ENCODE measurements around the gene SAMM50. TPM values are rescaled to one million over a fixed set of nuclear protein-coding genes. Genes with fewer than 3 reads are reported as not detected.
A peak's percentile ranks its signal among the peaks of the same experiment; 100 is the strongest.

SAMM50 gene
- total and polyA plus RNA-seq, 12 donors = 15.3 to 90.6 (median 72.6) TPM

- TF ChIP-seq CTCF (IDR thresholded peaks at IDR 0.05) = no peak
- H3K27me3 ChIP-seq = no peaks in the 10 kb centered on the region
- no peak overlapping the region for H3K27ac ChIP-seq
- 69 to 76% methylated on average over 16 of the region's 16 CpGs for WGBS, 2 donors
- peaks cover 0 to 98% (median 49%) of the 10 kb centered on the region in 9 donors for H3K36me3 ChIP-seq
- no peak overlapping the region for H3K4me3 ChIP-seq
- peaks cover 0 to 27% (median 18%) of the 10 kb centered on the region in 9 donors for H3K4me1 ChIP-seq
- peak in 1 of 8 donors; percentile 5 for ATAC-seq
- no peaks in the 10 kb centered on the region for H3K9me3 ChIP-seq
- DNase-seq = no peak
- intact Hi-C loops (cut with DNase I) = loop anchor here in 8 of 10 donors (2.0 to 10.0 kb wide), 8 partner anchors 92 to 635 kb away; no protein-coding TSS in a partner anchor
Observed at GRCh38 chr22:43992331-43992821, 37.1 kb downstream of the SAMM50 start.

- intact Hi-C loops (cut with DNase I) = loop anchor here (1.0 to 10.0 kb wide), 10 partner anchors 92 to 634 kb away; no protein-coding TSS in a partner anchor
- H3K9me3 ChIP-seq = no peaks in the 10 kb centered on the region
- H3K27me3 ChIP-seq = no peaks in the 10 kb centered on the region
- WGBS, 2 donors = 30 to 35% methylated on average over 20 of the region's 20 CpGs
- peak; percentile 46 to 56 for DNase-seq
- ATAC-seq = peak; percentile 53 to 85 (median 74)
- H3K4me1 ChIP-seq = peaks cover 0 to 33% (median 18%) of the 10 kb centered on the region in 9 donors
- no peak overlapping the region for H3K27ac ChIP-seq
- peak in 8 of 9 donors; percentile 93 to 98 (median 96) for TF ChIP-seq CTCF (IDR thresholded peaks at IDR 0.05)
- H3K36me3 ChIP-seq = peaks cover 0 to 98% (median 49%) of the 10 kb centered on the region in 9 donors
- no peak overlapping the region for H3K4me3 ChIP-seq
Observed at GRCh38 chr22:43993072-43993760, 38.0 kb downstream of the SAMM50 start.

GRCh38 chr22:43994006-43994405 lies 38.8 kb downstream of the SAMM50 start:
- 87 to 94% methylated on average over 10 to 11 of the region's 11 CpGs for WGBS, 2 donors
- H3K9me3 ChIP-seq = no peaks in the 10 kb centered on the region

More at GRCh38 chr22:43994006-43994405, 38.8 kb downstream of the SAMM50 start:
- Histone ChIP-seq H3K4me3 (no peak overlapping the region), H3K27ac (peak overlapping the region in 3 of 10 donors; percentile 18 to 56 (median 42)), H3K4me1 (peaks cover 0 to 38% (median 18%) of the 10 kb centered on the region in 9 donors), H3K27me3 (no peaks in the 10 kb centered on the region), H3K36me3 (peaks cover 0 to 98% (median 43%) of the 10 kb centered on the region in 9 donors)
- TF ChIP-seq CTCF (IDR thresholded peaks at IDR 0.05) = no peak
- intact Hi-C loops (cut with DNase I) = loop anchor here in 7 of 10 donors (2.0 to 10.0 kb wide), 5 partner anchors 93 to 633 kb away; no protein-coding TSS in a partner anchor
- ATAC-seq = peak in 4 of 8 donors; percentile 3 to 10 (median 3)
- no peak for DNase-seq
